TTC549 (cell line): ENCODE results near the gene VTI1B.
"Not testable (repeated sequence)": the region's sequence is repeated elsewhere in the genome, so short reads cannot be mapped to it uniquely, and the experiment has no call there.

ENCODE experiments used
- FAIRE-seq: peaks from 2 replicates; lab custom pipeline; 2012; peaks lifted over from hg19 to GRCh38; lab: Jason Lieb, UNC

VTI1B gene

GRCh38 chr14:67674480-67675218, at the start of gene VTI1B:
Gene VTI1B, minus strand, starts transcription at chr14:67674632. Its CDS starts 143 bp downstream, at chr14:67674489.
- FAIRE-seq, result no peak

- FAIRE-seq, result no peak
Measured at GRCh38 chr14:67722293-67722692, 47.9 kb upstream of the VTI1B start.

- no peak for FAIRE-seq
Measured at GRCh38 chr14:67721875-67722274, 47.4 kb upstream of the VTI1B start.

- FAIRE-seq, result no peak
Measured at GRCh38 chr14:67719866-67720265, 45.4 kb upstream of the VTI1B start.

- FAIRE-seq, result not testable (repeated sequence)
Measured at GRCh38 chr14:67719385-67719784, 45.0 kb upstream of the VTI1B start.

- FAIRE-seq, result no peak
Measured at GRCh38 chr14:67718265-67718664, 43.8 kb upstream of the VTI1B start.

GRCh38 chr14:67717048-67717447, 42.6 kb upstream of the VTI1B start:
- FAIRE-seq, result no peak

GRCh38 chr14:67710209-67710608, 35.8 kb upstream of the VTI1B start:
- no peak for FAIRE-seq

GRCh38 chr14:67709796-67710195, 35.4 kb upstream of the VTI1B start:
- FAIRE-seq, result not testable (repeated sequence)

- FAIRE-seq, result not testable (repeated sequence)
Measured at GRCh38 chr14:67709346-67709745, 34.9 kb upstream of the VTI1B start.

- FAIRE-seq, result no peak
Measured at GRCh38 chr14:67705211-67705610, 30.8 kb upstream of the VTI1B start.

GRCh38 chr14:67704484-67705089, 30.2 kb upstream of the VTI1B start:
- peak; percentile 58 for FAIRE-seq

- no peak for FAIRE-seq
Measured at GRCh38 chr14:67703997-67704396, 29.6 kb upstream of the VTI1B start.

GRCh38 chr14:67701492-67701891, 27.1 kb upstream of the VTI1B start, which contains the start of gene RDH12:
Gene RDH12, plus strand, starts transcription at chr14:67701886. Its CDS starts 20,757 bp downstream, at chr14:67722643.
- FAIRE-seq, result not testable (repeated sequence)

GRCh38 chr14:67698179-67698578, 23.7 kb upstream of the VTI1B start:
- no peak for FAIRE-seq

- no peak for FAIRE-seq
Measured at GRCh38 chr14:67697006-67697405, 22.6 kb upstream of the VTI1B start.

- peak; percentile 56 for FAIRE-seq
Measured at GRCh38 chr14:67695394-67695949, 21.0 kb upstream of the VTI1B start, which contains the start of gene RDH11. Gene RDH11, minus strand, starts transcription at chr14:67695764. Its CDS starts 61 bp downstream, at chr14:67695703.

GRCh38 chr14:67694791-67695393, 20.5 kb upstream of the VTI1B start:
- FAIRE-seq, result no peak

GRCh38 chr14:67690011-67690410, 15.6 kb upstream of the VTI1B start:
- FAIRE-seq, result no peak

- FAIRE-seq, result no peak
Measured at GRCh38 chr14:67683842-67684241, 9.4 kb upstream of the VTI1B start.

GRCh38 chr14:67680941-67681340, 6.5 kb upstream of the VTI1B start:
- no peak for FAIRE-seq

GRCh38 chr14:67680121-67680602, 5.7 kb upstream of the VTI1B start:
- FAIRE-seq, result no peak

- no peak for FAIRE-seq
Measured at GRCh38 chr14:67679006-67679405, 4.6 kb upstream of the VTI1B start.
